GM21717 (cell line): ENCODE measurements around the gene CAND1.

Experiments used
- ATAC-seq: cut with Tn5 transposase; IDR thresholded peaks from one replicate; pipeline ENCODE4 v1.9.1; 2021; ENCODE audit warnings: mild to moderate bottlenecking, moderate library complexity; ENCODE audit not compliant: unreplicated experiment

Gene CAND1

DNA sequence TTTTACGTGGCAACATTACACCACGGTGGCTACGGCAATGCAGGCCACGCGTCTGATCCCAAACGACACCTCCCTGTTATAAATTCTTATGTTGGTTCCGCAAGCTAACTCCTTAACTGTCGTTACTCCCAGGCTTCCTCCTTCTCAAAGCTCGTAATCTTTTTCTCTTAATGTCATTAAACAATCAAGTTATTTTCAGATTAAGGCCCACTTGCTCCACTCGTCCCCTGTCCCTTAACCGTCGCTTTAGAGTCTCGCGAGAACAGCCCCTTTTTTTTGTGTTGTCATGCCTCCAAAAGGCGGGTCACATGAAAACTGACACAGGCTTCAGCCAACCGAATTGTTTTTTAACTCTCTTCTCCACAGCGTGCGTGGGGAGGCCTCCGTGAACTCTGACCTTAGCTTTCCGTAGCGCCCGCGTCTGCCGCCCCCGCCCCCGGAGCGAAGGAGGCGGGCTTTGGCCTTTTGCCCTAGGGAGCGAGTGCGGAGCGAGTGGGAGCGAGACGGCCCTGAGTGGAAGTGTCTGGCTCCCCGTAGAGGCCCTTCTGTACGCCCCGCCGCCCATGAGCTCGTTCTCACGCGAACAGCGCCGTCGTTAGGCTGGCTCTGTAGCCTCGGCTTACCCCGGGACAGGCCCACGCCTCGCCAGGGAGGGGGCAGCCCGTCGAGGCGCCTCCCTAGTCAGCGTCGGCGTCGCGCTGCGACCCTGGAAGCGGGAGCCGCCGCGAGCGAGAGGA is at the start of gene CAND1:
CAND1 (plus strand) TSS at position 463 of the 737 bp plus-strand sequence. CDS start 360 bp downstream, outside the sequence.
- ATAC-seq = peak; percentile 83

DNA sequence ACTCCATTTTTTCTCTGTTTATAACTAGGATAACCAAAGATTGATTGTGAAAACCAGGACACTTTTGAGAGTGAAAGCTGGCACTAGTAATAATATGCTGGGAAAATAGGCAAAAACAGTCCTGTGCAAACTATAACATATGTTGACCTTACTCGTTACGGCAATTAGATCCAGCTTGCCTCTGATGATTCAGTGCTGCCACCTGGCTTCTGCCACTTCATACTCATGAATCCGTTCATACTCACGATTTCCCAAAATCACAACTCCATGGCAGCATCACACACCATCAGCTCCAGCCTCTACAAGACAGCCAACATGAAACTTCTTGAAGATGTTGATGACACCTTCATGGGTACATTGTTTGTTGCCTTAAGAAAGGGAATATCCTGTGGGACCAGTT is 49.1 kb upstream of the CAND1 start:
- no peak for ATAC-seq

DNA sequence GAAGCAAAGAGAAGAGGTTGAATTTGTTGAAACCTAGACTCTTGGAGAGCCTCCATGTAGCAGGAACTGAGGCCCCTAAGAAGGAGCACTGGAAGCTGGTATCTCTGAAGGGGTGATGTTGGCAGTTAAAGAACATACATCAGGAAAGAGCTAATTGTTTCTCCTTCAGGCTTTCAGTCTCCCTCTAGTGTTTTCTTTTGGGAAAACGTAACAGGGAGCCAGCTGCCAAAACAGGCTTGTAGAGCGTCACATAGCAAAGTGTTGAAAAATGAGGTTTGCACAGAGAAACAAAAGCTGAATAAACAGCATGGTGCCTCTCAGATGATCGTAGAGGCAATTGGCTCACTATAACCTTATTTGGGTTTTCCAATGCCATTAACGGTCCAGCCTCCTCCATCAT is 46.9 kb upstream of the CAND1 start:
- no peak for ATAC-seq

DNA sequence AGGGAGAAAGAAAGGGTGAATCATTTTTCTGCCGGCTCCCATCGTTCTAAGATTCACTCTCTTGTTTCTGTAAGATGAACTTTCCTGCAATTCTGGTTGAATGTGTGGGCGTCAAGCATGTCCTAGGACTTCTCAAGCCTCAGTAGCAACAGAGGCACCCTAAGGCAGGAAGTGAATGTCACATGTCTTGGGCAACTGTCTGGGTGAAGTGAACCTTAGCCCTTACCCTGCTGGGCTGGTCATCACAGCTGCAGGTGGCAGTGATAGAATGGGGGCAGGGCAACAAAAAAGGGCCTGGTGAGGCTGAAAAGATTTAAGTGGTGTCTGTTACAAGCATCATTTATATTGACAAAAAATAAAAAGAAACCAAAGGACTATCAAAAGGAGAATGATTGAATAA is 45.9 kb upstream of the CAND1 start:
- no peak for ATAC-seq

DNA sequence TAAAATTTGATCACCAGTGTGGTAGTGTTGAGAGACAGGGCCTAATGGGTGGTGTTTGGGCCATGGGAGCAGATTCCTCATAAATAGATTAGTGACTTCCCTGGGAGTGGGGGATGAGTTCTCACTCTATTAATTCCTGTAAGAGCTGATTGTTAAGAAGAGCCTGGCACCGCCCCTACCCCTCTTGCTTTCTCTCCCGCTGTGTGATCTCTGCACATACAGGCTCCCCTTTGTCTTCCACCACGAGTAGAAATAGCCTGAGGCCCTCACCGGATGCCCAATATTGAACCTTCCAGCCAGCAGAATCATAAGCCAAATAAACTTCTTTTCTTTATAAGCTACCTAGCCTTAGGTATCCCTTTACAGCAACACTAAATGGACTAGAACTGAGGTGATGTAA is 31.9 kb upstream of the CAND1 start:
- ATAC-seq = no peak

DNA sequence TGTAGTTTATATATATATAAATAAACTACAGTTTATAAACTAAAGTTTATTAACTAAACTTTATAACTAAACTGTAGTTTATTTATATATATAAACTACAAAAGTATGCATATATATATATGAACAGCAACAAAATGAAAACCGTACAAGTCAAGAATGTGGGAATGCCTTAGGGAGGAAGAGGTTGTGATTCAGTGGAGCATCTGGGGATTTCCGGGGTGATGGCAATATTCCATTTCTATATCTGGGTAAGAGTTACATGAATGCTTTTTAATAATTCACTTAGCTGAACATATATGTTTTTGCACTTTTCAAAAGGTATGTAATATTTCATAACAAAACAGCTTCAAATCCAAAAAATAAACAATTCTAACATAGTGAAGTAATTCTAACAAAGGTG is 30.1 kb upstream of the CAND1 start:
- no peak for ATAC-seq

DNA sequence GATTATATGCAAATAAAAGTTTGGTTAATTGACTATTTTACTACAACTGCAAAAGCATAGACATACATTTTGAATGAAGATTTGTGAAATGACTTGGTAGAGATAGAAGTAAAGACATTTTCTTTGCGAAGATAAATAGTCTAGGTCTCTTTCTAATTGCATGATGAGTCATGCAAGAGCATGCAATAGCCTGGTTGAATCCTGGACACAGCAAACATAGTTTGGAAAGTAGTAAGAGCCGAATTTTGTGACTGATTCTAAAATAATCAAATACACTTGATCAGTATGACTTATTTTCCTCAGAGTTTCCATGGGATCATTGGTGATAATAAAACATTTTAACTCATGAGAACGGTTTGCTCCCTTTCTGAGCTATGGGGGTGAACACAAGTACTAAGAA is 27.7 kb upstream of the CAND1 start:
- ATAC-seq = no peak

DNA sequence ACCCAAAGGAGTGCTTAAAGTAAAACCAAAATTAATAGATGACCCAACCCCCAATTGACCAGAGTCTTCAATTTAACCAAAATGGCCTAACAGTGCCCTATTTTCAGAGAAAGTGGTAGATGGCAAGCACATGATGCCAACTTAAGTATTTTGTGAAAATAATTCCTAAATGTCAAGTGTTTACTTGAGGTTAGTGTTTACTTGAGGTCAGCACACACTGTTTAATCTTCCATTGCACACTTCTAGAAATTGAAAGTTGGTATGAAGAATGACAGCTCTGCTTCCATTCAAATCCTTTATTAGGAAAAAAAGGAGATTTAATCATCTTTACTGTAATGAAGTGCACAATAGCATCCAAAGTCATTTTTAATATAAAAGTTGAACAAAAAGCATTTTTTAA is 25.9 kb upstream of the CAND1 start:
- no peak for ATAC-seq

DNA sequence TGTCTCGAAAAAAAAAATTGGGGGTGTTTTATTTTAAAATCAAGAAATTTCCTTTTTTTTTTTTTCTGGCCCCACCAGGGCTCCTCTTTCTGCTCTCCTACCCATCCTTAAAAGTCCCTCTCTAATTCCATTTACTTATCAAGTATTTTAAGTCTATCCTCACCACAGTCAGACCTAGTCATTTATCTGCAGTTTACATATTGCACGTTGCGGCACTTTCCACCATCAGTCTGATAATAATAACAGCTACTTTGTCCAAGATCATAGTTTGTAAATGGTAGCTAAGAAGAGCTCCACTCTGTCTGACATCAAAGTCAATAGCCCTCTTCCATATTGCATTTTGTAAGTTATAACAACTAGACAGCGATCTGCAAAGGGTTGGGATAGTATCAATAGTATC is 23.6 kb upstream of the CAND1 start:
- ATAC-seq = no peak

DNA sequence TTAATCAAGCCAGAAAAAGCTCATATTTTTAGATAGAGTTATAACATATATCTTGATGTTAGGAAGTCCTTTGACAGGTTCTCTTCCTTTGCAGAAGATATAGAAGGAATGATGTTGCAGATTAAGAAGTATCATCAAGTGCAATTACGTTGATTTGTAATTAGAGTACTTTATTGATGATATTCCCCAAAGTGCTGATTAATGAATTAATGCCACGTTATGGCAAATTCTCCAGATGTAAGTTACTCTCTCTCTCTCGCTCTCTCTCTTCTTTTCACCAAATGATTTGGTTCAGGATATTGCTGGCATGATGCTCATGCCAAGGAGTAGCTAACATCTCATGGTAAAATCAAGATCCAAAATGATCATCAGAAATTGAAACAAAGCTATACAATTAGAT is 18.1 kb upstream of the CAND1 start:
- no peak for ATAC-seq

DNA sequence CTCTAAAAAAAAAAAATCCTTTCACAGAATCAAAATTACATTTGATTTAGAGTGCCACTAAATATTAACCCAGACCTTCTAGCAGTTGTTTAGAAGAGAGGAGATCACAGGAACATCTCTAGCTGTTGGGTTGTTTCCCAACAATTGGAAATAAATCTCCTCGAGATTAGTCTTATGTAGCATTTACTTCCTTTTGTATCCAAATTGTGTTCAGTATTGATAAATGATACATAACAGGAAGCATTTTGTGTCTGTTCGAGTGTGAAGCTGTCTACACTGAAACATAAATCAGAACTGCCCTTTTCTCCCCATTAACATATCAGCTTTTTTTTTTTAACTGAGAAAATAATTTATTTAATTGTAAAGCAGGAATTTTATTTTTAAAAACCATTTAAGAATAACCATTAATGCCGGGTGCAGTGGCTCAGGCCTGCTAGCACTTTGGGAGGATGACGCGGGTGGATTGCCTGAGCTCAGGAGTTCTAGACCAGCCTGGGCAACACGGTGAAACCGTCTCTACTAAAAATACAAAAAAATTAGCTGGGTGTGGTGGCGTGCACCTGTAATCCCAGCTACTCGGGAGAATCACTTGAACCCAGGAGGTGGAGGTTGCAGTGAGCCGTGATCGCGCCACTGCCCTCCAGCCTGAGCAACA is 14.7 kb upstream of the CAND1 start:
- no peak for ATAC-seq

DNA sequence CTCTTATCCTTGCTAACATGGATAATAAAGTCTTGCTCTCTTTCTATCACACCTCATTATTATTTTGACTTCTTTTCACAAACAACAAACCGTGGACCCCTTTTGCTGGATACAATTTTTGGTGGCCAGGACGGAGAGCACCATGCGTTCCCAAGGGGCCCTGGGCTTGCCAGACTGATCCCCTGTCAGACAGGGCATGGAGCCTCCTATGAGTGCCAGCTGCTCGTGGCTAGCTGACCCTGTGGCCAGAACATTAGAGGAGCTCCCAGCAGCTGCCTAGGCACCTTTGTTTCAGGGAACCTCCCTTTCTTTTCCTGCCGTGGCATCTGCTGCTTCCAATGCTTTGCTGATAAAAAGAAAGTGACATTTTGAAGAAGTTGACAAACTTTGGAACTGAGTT is 12.5 kb upstream of the CAND1 start:
- ATAC-seq = no peak

DNA sequence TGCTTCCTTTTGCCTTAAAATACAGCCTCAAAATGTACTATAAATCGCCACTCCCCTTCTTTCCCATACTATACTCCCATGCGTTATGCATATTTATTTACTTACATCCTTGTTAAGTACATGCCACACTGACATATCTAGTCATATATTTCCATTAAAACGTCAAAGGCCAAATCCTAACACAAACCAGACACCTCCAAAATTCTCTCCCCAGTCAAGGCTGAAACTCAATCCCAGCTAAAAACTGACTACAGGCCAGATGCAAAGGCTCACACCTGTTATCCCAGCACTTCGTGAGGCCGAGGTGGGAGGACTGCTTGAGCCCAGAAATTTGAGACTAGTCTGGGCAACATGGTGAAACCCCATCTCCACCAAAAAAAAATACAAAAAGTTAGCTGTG is 5.7 kb upstream of the CAND1 start:
- no peak for ATAC-seq

DNA sequence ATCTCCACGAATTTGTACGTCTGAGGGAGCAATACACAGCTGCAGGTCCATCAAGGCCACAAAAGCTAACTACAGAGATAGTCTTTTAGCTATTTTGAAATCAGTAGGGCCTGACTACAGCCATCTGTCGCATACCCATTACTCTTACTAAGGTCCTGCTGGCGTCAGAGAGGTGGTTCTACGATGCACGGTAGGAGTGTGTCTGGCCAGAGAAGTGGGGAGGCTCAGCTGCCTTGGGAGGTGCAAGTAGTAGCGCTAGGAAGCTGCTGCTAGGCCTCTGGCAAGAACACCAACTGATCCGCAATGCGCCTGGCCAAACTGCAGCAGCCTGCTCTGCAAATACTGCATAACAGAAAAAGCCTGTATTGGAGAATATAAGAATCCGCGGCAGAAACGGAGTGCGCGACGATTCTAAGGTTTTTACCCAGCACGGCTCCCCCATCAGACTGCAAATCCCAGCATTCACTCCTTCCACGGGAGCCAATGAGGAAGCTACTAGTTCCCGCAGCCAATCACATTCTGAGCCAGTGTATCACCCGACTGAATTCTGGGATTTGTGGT is 743 bp upstream of the CAND1 start:
- ATAC-seq = peak; percentile 85

DNA sequence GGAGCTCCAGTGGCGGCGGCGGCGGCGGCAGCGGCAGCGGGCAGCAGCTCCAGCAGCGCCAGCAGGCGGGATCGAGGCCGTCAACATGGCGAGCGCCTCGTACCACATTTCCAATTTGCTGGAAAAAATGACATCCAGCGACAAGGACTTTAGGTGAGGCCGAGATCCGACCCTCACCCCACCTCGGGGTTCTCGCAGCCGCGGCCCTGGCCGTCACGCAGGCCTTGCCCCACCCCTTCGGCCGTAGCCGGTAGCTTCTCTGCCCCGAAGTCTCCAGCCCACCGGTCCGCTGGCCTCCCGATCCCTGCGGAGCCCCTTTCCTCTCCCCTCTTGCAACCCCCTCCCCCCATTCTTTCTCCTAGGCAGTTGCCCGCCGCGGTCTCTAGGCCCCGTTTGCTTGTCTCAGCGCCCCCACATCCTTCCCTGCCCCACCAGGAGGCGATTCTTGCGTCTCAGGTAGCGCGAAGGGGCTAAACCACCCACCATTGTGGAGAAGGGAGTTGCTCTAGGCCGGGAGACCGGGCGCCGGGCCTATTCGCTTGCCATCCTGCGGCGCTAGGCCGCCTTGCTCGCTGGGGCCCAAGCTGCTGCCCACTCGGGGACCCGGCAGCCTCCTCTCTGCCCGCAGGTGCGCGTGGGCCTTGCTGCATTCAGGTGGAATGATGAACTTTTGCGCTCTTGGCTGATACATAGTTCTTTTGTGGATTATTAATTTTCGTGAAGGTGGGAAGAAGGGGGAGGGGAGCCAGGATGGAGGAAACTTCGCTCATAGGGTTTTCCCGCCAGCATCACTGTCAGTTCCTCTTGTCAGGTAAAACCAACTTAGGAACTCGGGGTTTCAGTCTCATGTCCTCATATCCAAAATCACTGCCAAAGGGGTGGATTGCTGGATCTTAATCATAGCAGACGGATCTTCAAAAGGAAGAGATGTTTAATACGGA is 745 bp downstream of the CAND1 start:
- peak; percentile 4 for ATAC-seq

DNA sequence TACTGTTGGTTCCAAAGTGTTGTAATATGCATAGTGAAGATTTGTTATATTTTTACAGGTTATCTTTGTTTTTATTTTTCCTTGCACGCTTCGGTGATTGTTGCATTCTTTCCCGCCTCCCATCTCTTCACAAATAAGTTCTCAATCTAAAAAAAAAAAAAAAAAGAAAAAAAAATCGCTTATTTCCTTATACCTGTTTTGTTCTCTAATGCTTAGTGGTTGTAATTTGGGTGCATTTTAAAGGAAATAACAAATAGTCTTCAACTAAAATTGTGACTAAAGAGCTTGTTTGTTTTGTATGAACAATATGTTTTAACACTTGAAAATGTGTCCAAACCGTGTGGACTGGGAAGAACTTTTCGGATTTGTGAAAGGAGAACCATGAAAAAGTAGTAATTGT is 1.5 kb downstream of the CAND1 start:
- no peak for ATAC-seq

DNA sequence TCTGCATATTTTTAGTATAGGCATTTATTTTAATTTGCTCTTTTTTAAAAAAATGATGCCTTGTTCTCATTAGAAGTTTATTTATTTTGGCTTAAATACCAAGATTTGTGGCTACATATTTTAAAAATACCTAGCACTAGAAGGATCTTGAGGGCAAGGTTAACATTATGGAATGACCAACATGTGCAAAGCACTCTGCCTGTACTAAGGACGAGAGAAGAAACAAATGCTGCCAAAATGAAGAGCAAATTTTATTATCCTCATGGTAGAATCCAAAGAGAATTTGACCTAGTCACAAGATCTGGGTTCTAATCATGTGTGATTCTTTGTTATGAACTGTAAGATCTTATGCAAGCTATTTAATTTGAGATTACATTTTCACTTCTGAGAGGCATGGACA is 2.8 kb downstream of the CAND1 start:
- no peak for ATAC-seq

DNA sequence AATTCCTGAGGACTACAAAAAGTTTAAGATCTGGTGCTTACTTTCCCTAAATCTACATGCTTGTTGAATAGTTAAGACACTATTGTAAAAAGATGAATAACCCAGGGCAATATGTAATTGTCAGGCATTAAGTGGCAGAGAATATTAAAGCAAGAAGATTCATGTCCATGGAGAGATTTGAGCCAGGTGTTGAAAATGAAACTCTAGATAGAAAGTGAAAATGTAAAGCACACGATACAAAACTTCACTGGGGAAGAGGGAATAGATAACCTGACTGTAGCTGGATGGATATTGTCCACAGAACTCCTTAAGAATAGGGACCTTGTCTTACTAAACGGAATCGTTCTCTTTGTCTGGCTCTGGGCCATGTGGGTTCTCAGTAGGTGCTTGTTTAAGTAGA is 5.0 kb downstream of the CAND1 start:
- ATAC-seq = peak; percentile 34

DNA sequence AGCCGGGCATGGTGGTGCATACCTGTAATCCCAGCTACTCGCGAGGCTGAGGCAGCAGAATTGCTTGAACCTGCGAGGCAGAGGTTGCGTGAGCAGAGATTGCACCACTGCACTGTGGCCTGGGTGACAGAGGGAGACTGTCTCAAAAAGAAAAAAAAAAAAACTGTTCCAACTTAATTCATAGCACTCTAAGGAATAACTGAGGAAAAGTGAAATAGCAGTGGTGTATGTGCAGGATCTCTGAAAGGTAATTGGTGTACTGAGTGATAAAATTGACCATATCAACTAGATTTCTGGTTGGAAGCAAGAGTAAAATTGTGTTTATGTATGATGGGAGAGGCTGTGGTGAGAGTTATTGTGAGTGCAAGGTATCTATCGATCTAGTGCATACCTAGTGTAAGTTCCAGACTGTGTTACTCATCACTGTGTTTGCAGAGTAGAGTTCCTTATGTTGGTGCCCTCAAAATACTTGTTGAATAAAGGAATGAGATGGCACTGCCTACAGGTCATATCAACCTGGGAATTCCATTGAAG is 6.3 kb downstream of the CAND1 start:
- no peak for ATAC-seq

DNA sequence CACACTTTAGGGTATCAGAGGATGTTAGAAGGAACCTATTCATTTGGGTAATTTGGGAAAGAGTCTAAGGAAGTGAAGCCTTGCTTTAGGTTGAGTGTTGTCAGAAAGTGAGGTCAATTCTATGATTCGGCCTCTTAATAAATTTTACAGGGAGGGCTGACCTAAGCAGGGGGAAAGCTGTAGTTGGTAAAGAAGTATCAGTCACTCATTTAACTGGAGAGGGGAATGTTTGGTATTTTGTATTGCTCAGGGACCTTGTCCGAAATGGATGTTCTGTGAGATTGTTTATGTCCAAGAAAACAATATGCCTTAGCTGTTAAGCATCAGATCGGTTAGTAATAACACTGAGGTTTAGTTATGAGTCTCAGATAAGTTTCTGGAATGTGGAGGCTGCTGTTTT is 7.3 kb downstream of the CAND1 start:
- no peak for ATAC-seq

DNA sequence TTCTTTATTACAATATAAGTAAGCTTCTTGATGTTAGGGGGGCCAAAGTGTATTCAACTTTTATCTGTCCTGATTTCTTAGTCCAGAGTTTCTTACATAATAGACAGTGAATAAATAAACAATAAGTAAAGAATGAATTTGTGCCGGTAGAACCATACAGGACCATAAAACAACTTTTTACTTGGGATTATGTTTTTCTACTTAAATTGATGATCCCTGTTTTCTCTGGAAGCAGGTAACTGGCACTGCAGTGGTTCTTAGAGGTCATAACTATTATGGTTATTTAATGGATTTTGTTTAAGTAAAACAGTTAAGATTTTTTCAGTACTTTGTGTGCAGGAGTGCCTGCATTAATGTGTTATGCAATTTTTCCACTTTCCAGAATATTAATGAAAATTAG is 10.5 kb downstream of the CAND1 start:
- ATAC-seq = no peak
